ENCODE data around the gene NSMCE1. TPM values are rescaled to one million over a fixed set of nuclear protein-coding genes. Genes with fewer than 3 reads are reported as not detected.

Gene NSMCE1
- total RNA-seq, 1 experiment from 2014 or later: 19.3 TPM

- no peaks in the 10 kb centered on the region for H3K27me3 ChIP-seq (ENCODE audit: insufficient read depth, low read length)
- H3K27ac ChIP-seq (ENCODE audit: insufficient read length, low read depth, low read length): no peak overlapping the region
- H2BK20ac ChIP-seq (ENCODE audit: low read depth, low read length, poor library complexity, severe bottlenecking): no peak overlapping the region
- no peak overlapping the region for H2AK5ac ChIP-seq (ENCODE audit: insufficient read length, low read length)
- H3K14ac ChIP-seq (ENCODE audit: insufficient read depth, low read length): no peak overlapping the region
- H3K4me1 ChIP-seq (ENCODE audit: insufficient read depth, low read length): no peaks in the 10 kb centered on the region
- no peaks in the 10 kb centered on the region for H3K9me3 Mint-ChIP-seq
- H3T11ph ChIP-seq (ENCODE audit: low read length): no peak overlapping the region
- no peak overlapping the region for H3K4me2 ChIP-seq (ENCODE audit: insufficient read depth, insufficient read length, low read length)
- no peak overlapping the region for H3K56ac ChIP-seq (ENCODE audit: insufficient read length, low read depth, low read length)
- no peaks in the 10 kb centered on the region for H4K20me1 ChIP-seq (ENCODE audit: control insufficient read depth, insufficient read depth, insufficient read length)
- H3K27me3 Mint-ChIP-seq (ENCODE audit: low read depth): no peaks in the 10 kb centered on the region
- no peak overlapping the region for H2BK120ac ChIP-seq (ENCODE audit: low read depth, low read length, poor library complexity, severe bottlenecking)
- no peak overlapping the region for H4K91ac ChIP-seq (ENCODE audit: insufficient read length, low read depth, low read length)
- no peaks in the 10 kb centered on the region for H3K23me2 ChIP-seq (ENCODE audit: insufficient read length, low read depth, low read length, poor library complexity, severe bottlenecking)
- no peak overlapping the region for H4K8ac ChIP-seq (replicated peaks; ENCODE audit: insufficient read length, low read depth, low read length)
- H3K4me3 Mint-ChIP-seq: no peak overlapping the region
- no peak for DNase-seq
- no peak overlapping the region for H3K23ac ChIP-seq (ENCODE audit: insufficient read length, low read depth, low read length)
- no peaks in the 10 kb centered on the region for H3K79me1 ChIP-seq (ENCODE audit: insufficient read depth, low read depth, low read length, poor library complexity, severe bottlenecking)
- no peak overlapping the region for H3K27ac Mint-ChIP-seq
- H3K18ac ChIP-seq (ENCODE audit: insufficient read length, low read depth, low read length): no peak overlapping the region
- H3K4ac ChIP-seq (ENCODE audit: low read depth, low read length): no peak overlapping the region
- H3K4me1 Mint-ChIP-seq: no peaks in the 10 kb centered on the region
- no peaks in the 10 kb centered on the region for H3K79me2 ChIP-seq (ENCODE audit: insufficient read depth, low read length)
- WGBS (ENCODE audit: extremely low coverage, insufficient read length, low lambda C conversion rate): no CpG with 5 or more reads among the region's 5 CpGs
- H2AFZ ChIP-seq (ENCODE audit: low read length): no peak overlapping the region
- TF ChIP-seq CTCF (conservative IDR thresholded peaks at IDR 0.05): no peak
- no peak overlapping the region for H2BK12ac ChIP-seq (ENCODE audit: insufficient read length, low read depth, low read length)
- no peak overlapping the region for H2BK5ac ChIP-seq (ENCODE audit: insufficient read length, low read length)
- H4K5ac ChIP-seq (ENCODE audit: insufficient read length, low read depth, low read length): no peak overlapping the region
- no peaks in the 10 kb centered on the region for H3K36me3 Mint-ChIP-seq (ENCODE audit: insufficient read depth in 1 of 3, low read depth in 3 of 3)
- H3K9ac ChIP-seq (ENCODE audit: extremely low read depth, insufficient read length, low read length): no peak overlapping the region
- no peak overlapping the region for H2BK15ac ChIP-seq (ENCODE audit: low read depth, low read length)
- H3K9me3 ChIP-seq (ENCODE audit: control insufficient read depth, low read depth, low read length): no peaks in the 10 kb centered on the region
These were observed 22.5 kb upstream of the NSMCE1 start for GRCh38 chr16:27291106-27291505.

Data from H9 (cell line).